GM19023 (cell line): ENCODE data around the gene MBNL2.
"Not testable (repeated sequence)": the region's sequence is repeated elsewhere in the genome, so short reads cannot be mapped to it uniquely, and the experiment has no call there.

Source experiments
- ATAC-seq: cut with Tn5 transposase; IDR thresholded peaks from one replicate; pipeline ENCODE4 v1.9.1; 2021; ENCODE audit warnings: mild to moderate bottlenecking, moderate library complexity; ENCODE audit not compliant: unreplicated experiment

Gene MBNL2

GRCh38 chr13:97221989-97222700, at the start of gene MBNL2:
Gene MBNL2, plus strand, starts transcription at chr13:97222333. Its CDS starts 53,903 bp downstream, at chr13:97276236.
- peak; percentile 99 for ATAC-seq

DNA sequence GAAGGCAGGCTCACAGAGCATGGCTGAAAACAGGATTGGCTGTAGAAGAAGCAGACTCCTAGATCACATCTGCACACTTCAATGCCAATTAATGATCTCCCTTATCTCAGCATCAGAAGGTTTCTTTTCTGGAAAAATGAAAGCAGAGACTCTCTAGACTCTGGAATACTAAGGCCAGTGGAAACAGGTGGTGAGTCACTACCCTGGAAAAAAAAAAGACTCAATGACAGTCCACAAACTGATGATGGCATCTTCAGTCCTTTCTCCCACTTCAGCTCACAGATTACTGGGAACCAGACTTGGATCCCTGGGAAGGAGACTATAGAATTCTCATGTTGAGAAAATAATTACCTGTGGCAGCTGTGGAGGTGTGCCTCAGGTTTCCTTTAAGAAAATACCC, 47.5 kb upstream of the MBNL2 start:
- no peak for ATAC-seq

- ATAC-seq = no peak
These were observed 47.1 kb upstream of the MBNL2 start for GRCh38 chr13:97175041-97175440.

DNA sequence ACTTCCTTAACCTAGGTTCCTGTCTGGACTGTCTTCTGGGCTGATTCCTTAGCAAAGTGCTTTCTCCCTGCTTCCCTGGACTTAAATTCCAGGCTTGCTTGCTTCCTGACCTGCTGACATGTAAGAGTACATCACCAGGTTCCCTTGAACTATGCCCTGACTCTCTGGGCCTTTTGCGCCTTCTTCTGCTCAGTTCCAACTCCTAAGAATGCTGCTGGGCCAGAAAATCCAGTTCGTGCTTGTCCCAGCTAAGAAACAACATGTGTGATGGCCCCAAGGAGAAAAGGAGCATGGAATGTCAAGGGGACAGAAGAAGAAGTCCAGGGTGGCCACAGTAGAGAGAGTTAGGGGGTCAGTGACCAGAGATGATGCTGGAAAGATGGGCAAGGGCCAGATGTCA, 42.6 kb upstream of the MBNL2 start:
- no peak for ATAC-seq

DNA sequence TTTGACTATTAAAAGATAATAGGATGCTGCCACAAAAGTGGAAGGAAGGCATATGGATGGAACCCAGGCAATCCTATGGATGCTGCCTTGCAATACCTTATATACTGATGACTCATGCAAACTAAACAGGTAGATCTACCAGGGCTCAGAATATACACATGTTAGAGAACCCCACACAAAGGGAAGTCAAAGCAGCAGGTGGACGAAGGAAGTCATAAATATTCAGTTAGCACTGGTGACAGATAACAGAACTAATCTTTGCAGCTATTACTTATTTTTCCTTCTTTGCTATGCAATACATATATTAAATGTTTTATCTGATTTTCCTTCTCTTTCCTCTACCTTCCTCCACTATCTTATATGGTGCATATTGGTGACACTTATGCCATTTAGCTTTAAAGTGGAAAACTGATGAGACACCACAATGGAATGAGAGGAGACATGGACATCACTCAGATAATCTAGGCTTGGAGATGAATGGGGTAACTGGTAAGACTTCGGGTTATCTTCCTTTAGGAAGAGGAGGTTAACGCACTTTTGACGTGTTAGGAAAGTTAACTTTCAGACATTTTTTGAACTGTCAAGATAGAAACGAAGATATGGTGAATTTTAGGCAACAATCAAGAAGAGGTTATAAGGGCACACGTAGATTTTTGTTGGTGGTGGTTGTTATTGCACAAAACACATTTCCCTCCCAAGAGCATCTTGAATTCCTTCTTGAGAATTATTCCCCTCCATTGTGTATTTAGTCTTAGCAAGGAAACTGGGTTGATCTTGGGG, 39.8 kb upstream of the MBNL2 start:
- ATAC-seq = no peak

DNA sequence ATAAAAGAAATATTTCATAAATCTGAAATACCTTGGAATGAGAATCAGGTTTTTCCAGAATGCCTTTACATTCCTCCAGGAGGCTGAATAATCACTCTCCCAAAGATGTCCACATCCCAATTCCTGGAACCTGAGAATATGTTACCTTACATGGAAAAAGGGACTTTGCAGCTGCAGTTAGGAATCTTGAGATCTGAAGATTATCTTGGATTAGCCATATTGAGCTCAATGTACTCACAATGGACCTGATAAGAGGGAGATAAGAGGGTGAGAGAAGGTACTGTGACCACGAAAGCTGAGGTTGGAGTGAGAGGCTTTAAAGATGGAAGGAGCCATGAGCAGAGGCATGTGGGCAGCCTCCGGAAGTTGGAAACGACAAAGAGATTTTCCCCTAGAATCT, 36.8 kb upstream of the MBNL2 start:
- no peak for ATAC-seq

DNA sequence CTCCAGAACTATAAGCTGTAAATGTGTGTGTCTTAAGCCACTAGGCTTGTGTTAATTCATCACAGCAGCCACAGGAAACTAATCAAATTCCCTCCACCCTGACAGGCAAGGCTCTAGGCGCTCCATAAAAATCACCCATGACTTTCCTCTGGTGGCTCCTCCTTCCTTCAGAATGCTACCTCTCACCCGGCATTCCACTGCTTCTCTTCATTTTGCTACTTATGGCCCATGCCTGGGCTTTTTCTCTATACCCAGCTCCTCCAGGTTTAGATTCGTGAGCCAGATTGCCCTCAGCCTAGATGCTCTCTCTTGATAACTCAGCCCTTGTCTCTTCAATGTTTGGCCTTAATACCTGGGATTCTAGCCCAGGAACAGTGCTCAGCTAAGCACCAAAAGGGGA, 36.4 kb upstream of the MBNL2 start:
- ATAC-seq = no peak

- no peak for ATAC-seq
These were observed 33.9 kb upstream of the MBNL2 start for GRCh38 chr13:97188207-97188606.

DNA sequence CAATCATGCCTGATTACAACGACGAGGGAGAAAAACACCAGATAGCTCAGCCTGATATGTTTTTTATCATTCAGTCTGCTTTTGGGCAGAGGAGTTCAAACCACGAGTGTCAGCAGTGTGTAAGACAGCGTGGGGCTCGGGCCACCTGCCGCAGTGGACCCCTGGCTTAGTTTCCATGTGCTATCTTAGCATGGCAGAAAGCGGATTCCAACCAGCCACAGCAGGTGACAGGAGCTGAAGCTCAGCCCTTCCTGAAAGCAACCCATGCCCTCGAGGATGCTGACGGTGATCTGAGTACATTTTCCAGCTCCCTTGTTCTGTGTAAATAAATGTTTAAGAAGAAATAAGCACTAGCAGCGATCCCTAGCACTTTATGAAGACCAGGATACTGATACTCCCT, 32.2 kb upstream of the MBNL2 start:
- no peak for ATAC-seq

DNA sequence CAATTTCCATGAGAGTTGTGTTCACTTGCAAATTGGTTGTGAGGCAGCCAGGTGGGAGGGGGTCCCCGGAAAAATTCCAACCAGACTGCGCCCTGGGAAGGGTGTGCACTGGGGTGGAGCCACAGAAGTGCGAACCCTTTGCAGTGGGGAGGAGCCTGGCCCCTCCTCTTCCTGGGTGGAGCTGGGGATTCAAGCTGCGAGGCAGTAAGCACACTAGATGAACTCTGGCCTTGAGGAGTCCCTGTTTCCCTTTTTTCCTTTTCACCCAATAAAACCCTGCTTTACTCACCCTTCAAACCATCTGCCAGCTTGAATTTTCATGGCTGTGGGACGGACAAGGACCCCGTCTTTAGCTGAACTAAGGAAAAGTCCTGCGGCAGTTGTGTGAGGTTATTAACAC, 31.0 kb upstream of the MBNL2 start:
- ATAC-seq = no peak

DNA sequence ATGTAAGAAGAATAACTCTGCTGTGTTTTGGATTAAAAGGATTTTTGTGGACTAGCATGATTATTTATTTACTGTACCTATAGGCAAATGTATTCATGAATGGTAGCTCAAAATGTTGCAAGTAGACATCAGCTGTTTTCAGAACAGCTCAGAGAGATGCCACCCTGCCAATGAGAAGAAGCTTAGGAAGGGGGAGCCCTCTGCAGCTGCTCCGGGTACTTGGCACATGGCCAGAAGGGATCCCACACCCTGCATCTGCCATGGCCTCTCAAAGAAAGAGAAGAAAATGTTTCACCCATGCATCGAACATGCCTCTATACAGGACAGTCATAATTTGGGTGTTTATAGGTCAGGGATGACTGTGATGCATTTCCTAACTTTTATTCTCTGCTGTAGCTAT, 30.5 kb upstream of the MBNL2 start:
- ATAC-seq = no peak

- no peak for ATAC-seq
These were observed 30.0 kb upstream of the MBNL2 start for GRCh38 chr13:97192166-97192565.

GRCh38 chr13:97193577-97193976, 28.6 kb upstream of the MBNL2 start:
- ATAC-seq = no peak

- no peak for ATAC-seq
These were observed 27.7 kb upstream of the MBNL2 start for GRCh38 chr13:97194479-97194878.

- no peak for ATAC-seq
These were observed 25.8 kb upstream of the MBNL2 start for GRCh38 chr13:97196340-97196739.

DNA sequence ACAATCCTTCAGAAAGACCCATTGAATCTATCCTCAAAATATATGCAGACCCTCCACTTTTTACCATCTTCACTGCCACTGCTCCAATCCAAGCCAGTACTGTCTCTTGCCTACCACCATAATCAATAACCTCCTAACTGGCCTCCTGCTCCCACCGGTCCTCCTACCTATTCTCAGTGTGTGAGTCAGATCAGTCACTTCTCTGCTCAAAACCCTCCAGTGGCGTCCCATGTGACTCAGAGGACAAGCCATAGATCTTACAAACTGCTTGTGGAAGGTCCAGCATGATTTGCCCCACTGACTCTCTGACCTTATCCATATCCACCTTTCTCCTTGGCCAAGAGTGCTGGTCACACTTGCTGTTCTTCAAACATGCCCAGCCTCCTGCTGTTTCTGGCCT, 23.4 kb upstream of the MBNL2 start:
- no peak for ATAC-seq

- no peak for ATAC-seq
These were observed 22.7 kb upstream of the MBNL2 start for GRCh38 chr13:97199451-97199850.

DNA sequence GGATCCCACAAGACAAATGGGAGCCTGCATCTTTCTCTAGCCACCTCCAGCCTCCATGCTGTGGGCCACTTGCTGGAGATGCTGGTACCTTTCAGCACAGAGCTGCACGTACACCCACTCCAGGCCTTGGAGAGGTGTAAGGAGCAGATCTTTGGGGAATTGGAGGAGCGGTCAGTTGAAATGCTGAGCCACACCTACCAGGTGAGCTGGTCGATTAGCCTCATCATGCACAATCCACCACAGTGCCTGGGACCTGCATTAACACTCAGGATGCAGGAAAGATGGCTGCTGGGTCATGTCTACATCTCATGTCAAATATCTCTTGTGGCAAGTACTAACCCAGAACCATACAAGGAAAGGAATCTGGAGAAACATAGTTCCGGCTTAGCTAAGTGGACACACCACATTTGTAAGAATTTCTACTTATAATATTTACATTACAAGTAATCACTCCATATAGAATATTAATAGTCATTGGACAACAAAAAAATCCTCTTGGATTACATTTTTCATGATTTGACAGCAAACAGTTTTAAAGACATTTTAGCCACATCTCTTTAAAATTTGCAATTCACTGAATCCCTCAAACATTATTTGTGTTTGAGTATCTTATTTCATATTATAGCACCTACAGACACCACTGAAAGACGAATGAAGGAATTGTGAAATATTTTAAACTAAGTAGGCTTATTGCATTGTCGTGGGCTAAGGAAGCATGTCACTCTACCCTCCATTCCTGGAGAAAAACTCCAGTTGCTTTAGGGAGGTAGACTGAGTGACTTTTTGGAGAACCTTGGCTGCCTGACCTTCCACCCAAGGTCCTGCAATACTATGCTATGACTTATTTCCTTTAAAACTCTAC, 21.8 kb upstream of the MBNL2 start:
- ATAC-seq = no peak

DNA sequence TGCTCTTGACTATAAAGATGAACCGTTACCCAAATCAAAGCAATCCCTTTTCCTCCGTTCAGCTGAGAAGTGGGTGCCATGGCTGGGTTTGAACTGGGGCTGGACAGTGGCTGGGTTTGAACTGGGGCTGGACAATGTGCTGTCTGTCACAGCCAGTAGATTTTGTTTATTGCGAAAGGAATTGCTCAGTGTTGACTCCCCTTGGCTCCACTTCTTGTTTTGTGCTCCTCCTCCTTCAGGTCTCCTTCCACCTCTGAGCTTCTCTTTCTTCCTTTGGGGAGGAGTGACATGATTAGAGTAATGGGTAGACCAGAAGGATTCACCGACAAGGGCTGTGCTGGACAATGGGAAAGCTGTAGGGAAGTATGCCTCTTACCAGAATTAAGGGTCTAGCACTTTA, 19.4 kb upstream of the MBNL2 start:
- no peak for ATAC-seq

GRCh38 chr13:97205465-97205864, 16.7 kb upstream of the MBNL2 start:
- ATAC-seq = no peak

DNA sequence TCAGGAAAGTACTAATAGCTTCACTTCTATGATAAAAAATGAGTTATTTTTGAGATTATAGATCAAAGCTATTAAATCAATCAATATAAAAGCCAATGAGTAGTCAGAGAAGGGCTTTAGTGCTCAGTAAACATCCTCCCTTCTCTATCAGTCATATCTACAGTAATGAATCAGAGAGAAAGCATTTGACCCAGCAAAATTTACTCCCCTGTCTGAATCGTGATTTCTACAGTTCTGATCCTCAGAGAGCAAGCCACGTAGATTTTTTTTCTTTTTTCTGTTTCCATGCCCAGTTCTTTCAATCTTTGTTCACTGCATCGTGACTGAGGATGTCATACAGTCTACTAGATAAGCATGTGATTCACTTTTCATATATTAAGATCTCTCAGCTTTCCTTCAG, 16.2 kb upstream of the MBNL2 start:
- no peak for ATAC-seq

- not testable (repeated sequence) for ATAC-seq
These were observed 14.9 kb upstream of the MBNL2 start for GRCh38 chr13:97207252-97207651.
